Spleen (tissue), 11 donors: Measurements from ENCODE around the gene JARID2. TPM values are rescaled to one million over a fixed set of nuclear protein-coding genes. Genes with fewer than 3 reads are reported as not detected.

Experiments
- DNase-seq: peaks from one replicate; pipeline ENCODE4 v3.0.0-alpha.2; 2020
- H3K27ac ChIP-seq, 8 donors: fragments of 200-600 bp; sonication (generic) in 7 of 8; 1 replicate in 4 of 8; 2 replicates in 4 of 8; pipeline versions ENCODE4 v1.5.0 to v1.8.0; 2016 to 2021; ENCODE audit warnings: inconsistent platforms in 4 of 8, mild to moderate bottlenecking in 4 of 8, moderate library complexity in 1 of 8
- H3K27me3 ChIP-seq, 7 donors: fragments of 200-600 bp; sonication (generic) in 6 of 7; replicated peaks in 1 of 7; 1 replicate in 4 of 7; 2 replicates in 3 of 7; pipeline versions ENCODE4 v1.5.0 to v1.8.0; 2016 to 2021; ENCODE audit warnings: inconsistent platforms in 3 of 7, mild to moderate bottlenecking in 1 of 7
- H3K36me3 ChIP-seq, 6 donors: fragments of 200-600 bp; sonication (generic) in 5 of 6; 1 replicate in 4 of 6; 2 replicates in 2 of 6; pipeline versions ENCODE4 v1.5.0 to v1.8.0; 2016 to 2021; ENCODE audit warnings: inconsistent platforms in 2 of 6
- H3K4me1 ChIP-seq, 6 donors: fragments of 200-600 bp; sonication (generic) in 5 of 6; 1 replicate in 3 of 6; 2 replicates in 3 of 6; pipeline versions ENCODE4 v1.5.0 to v1.8.0; 2016 to 2021; ENCODE audit warnings: inconsistent platforms in 3 of 6
- H3K4me3 ChIP-seq, 8 donors: fragments of 200-600 bp; sonication (generic) in 7 of 8; 1 replicate in 4 of 8; 2 replicates in 4 of 8; pipeline versions ENCODE4 v1.5.0 to v1.8.0; 2016 to 2021; ENCODE audit warnings: inconsistent platforms in 4 of 8, mild to moderate bottlenecking in 4 of 8, moderate library complexity in 2 of 8
- H3K9me3 ChIP-seq, 8 donors: fragments of 200-600 bp; sonication (generic) in 7 of 8; 1 replicate in 4 of 8; 2 replicates in 4 of 8; pipeline versions ENCODE4 v1.5.0 to v1.8.0; 2016 to 2021; ENCODE audit warnings: inconsistent platforms in 4 of 8
- CTCF ChIP-seq, 11 experiments: fragments of 200-600 bp in 7 of 11; fragments of 450-650 bp in 4 of 11; sonication (generic) in 4 of 11; IDR thresholded peaks in 8 of 11; conservative IDR thresholded peaks in 3 of 11; 1 replicate in 7 of 11; 2 replicates in 4 of 11; pipeline versions ENCODE4 v1.4.0 to v1.8.0; 2016 to 2021; ENCODE audit warnings: antibody characterized with exemption in 11 of 11, inconsistent platforms in 4 of 11, mild to moderate bottlenecking in 1 of 11
- POLR2A ChIP-seq, 3 donors: fragments of 450-650 bp; IDR thresholded peaks; one replicate each; pipeline ENCODE4 v1.5.1; 2017; ENCODE audit warnings: antibody characterized with exemption in 3 of 3, mild to moderate bottlenecking in 1 of 3
- POLR2AphosphoS5 ChIP-seq, 3 donors: sonication (generic); formaldehyde crosslinking; IDR thresholded peaks; one replicate each; pipeline ENCODE4 v1.5.1; 2017; ENCODE audit warnings: antibody characterized with exemption in 3 of 3
- WGBS, 5 donors: extraction: QIAGEN DNeasy Blood & Tissue Kit in 3 of 5; methylation state at CpG; one replicate each; pipeline versions ENCODE4 v1.1.5 to v1.1.7; 2013 to 2018; 5-methylcytosine and 5-hydroxymethylcytosine counted together
- intact Hi-C: fragments of 100-400 bp; cut with DNase I; formaldehyde crosslinking; loops from one replicate; pipeline ENCODE4 v1.15.0; 2023; ENCODE audit warnings: low total_unique reads
- polyA plus RNA-seq, 3 donors: library from polyadenylated mRNA; stranded (reverse); fragments of 200-250 nt; gene quantifications; one replicate each; pipeline ENCODE4 v1.2.1, GENCODE V29; 2013
- total RNA-seq, 7 donors: library from RNA; depleted of rRNA in 3 of 7; stranded (reverse); fragments of >200 nt in 3 of 7; fragmentation: NEBNext Ultra II Directional in 4 of 7; extraction: Animal tissue kit (Norgen Biotek cat#: 25700) in 4 of 7; gene quantifications; one replicate each; pipeline versions ENCODE4 v1.1.0 to v1.2.1, GENCODE V29; 2016 to 2021
- donor health status: healthy with polysubstance abuse.
- donor health status: DM: no; HTN: no; CAD: no; lungs with moderate emphysema.
- donor health status: DM: no; HTN: no; CAD: no.
- donor health status: Bipolar disorder and iron deficiency.
- donor health status: healthy.
- donor health status: DM: no; HTN: no; CAD: no.
- donor health status: DM: yes; HTN: yes; CAD: no.

JARID2 gene
- total and polyA plus RNA-seq, 10 donors, result 4.4 to 27.1 (median 20.6) TPM

- Histone ChIP-seq H3K27me3 (no peaks in the 10 kb centered on the region), H3K4me3 (no peak overlapping the region), H3K27ac (no peak overlapping the region), H3K4me1 (peaks cover 4 to 73% (median 25%) of the 10 kb centered on the region in 6 donors), H3K36me3 (peaks cover 0 to 29% (median 0%) of the 10 kb centered on the region in 6 donors), H3K9me3 (no peaks in the 10 kb centered on the region)
- TF ChIP-seq POLR2A (IDR thresholded peaks at IDR 0.05) (no peak), CTCF (IDR thresholded peaks at IDR 0.05 in 8 of 11, conservative IDR thresholded peaks at IDR 0.05 in 3 of 11) (no peak), POLR2AphosphoS5 (IDR thresholded peaks at IDR 0.05) (no peak)
- no peak for DNase-seq
- intact Hi-C loops, result no loop called here
- 92 to 97% (median 94%) methylated on average over 4 of the region's 4 CpGs for WGBS, 5 donors
Observed at GRCh38 chr6:15375638-15376290, 129.9 kb downstream of the JARID2 start.

GRCh38 chr6:15376900-15377487 is 131.1 kb downstream of the JARID2 start:
- 91 to 96% (median 93%) methylated on average over 5 of the region's 5 CpGs for WGBS, 5 donors
- H3K36me3 ChIP-seq, result peaks cover 0 to 29% (median 0%) of the 10 kb centered on the region in 6 donors
- no peak overlapping the region for H3K27ac ChIP-seq
- H3K9me3 ChIP-seq, result no peaks in the 10 kb centered on the region
- DNase-seq, result no peak
- no peak for TF ChIP-seq CTCF (IDR thresholded peaks at IDR 0.05 in 8 of 11, conservative IDR thresholded peaks at IDR 0.05 in 3 of 11)
- no peak for TF ChIP-seq POLR2AphosphoS5 (IDR thresholded peaks at IDR 0.05)
- intact Hi-C loops, result no loop called here
- no peak overlapping the region for H3K4me3 ChIP-seq
- no peaks in the 10 kb centered on the region for H3K27me3 ChIP-seq
- H3K4me1 ChIP-seq, result peaks cover 4 to 73% (median 23%) of the 10 kb centered on the region in 6 donors

- Histone ChIP-seq H3K4me3 (no peak overlapping the region), H3K27ac (no peak overlapping the region), H3K4me1 (peaks cover 4 to 75% (median 26%) of the 10 kb centered on the region in 6 donors), H3K36me3 (peaks cover 0 to 29% (median 0%) of the 10 kb centered on the region in 6 donors), H3K9me3 (no peaks in the 10 kb centered on the region), H3K27me3 (no peaks in the 10 kb centered on the region)
- TF ChIP-seq POLR2A (IDR thresholded peaks at IDR 0.05), result no peak
- intact Hi-C loops, result no loop called here
- DNase-seq, result no peak
- 44 to 84% (median 79%) methylated on average over 1 of the region's 1 CpG for WGBS, 5 donors
Observed at GRCh38 chr6:15378272-15378671, 132.4 kb downstream of the JARID2 start.

- no peaks in the 10 kb centered on the region for H3K9me3 ChIP-seq
- peaks cover 4 to 75% (median 30%) of the 10 kb centered on the region in 6 donors for H3K4me1 ChIP-seq
- intact Hi-C loops, result no loop called here
- no peak overlapping the region for H3K4me3 ChIP-seq
- peaks cover 0 to 28% (median 0%) of the 10 kb centered on the region in 6 donors for H3K36me3 ChIP-seq
- H3K27me3 ChIP-seq, result no peaks in the 10 kb centered on the region
- no peak overlapping the region for H3K27ac ChIP-seq
- WGBS, 5 donors, result 67 to 80% (median 74%) methylated on average over 4 of the region's 4 CpGs
- TF ChIP-seq POLR2A (IDR thresholded peaks at IDR 0.05) (no peak), POLR2AphosphoS5 (IDR thresholded peaks at IDR 0.05) (no peak), CTCF (IDR thresholded peaks at IDR 0.05 in 8 of 11, conservative IDR thresholded peaks at IDR 0.05 in 3 of 11) (no peak)
- no peak for DNase-seq
Observed at GRCh38 chr6:15378866-15379265, 133.0 kb downstream of the JARID2 start.
